Measurements from ENCODE around the gene RTN4R. TPM values are rescaled to one million over a fixed set of nuclear protein-coding genes. Genes with fewer than 3 reads are reported as not detected.
A peak's percentile ranks its signal among the peaks of the same experiment; 100 is the strongest.

Gene RTN4R
- total and polyA plus RNA-seq, 7 donors = 0.36 to 4.3 (median 0.83) TPM; not detected in 2

GRCh38 chr22:20251491-20251890 is 16.6 kb downstream of the RTN4R start:
- Histone ChIP-seq H3K36me3 (no peaks in the 10 kb centered on the region), H3K27me3 (no peaks in the 10 kb centered on the region), H3K4me3 (no peak overlapping the region), H3K9me3 (no peaks in the 10 kb centered on the region), H3K27ac (no peak overlapping the region), H3K4me1 (peaks cover 0 to 16% (median 10%) of the 10 kb centered on the region in 4 donors)
- no peak for DNase-seq
- intact Hi-C loops (cut with DNase I) = no loop called here
- no peak for TF ChIP-seq CTCF (IDR thresholded peaks at IDR 0.05)
- TF ChIP-seq EP300 (IDR thresholded peaks at IDR 0.05) = no peak
- TF ChIP-seq POLR2A (IDR thresholded peaks at IDR 0.05) = no peak
- no peak for TF ChIP-seq POLR2AphosphoS5 (IDR thresholded peaks at IDR 0.05)

- TF ChIP-seq EP300 (IDR thresholded peaks at IDR 0.05) (no peak), POLR2A (IDR thresholded peaks at IDR 0.05) (no peak), CTCF (IDR thresholded peaks at IDR 0.05) (no peak), POLR2AphosphoS5 (IDR thresholded peaks at IDR 0.05) (no peak)
- DNase-seq = peak; percentile 78
- Histone ChIP-seq H3K27me3 (no peaks in the 10 kb centered on the region), H3K36me3 (no peaks in the 10 kb centered on the region), H3K4me3 (no peak overlapping the region), H3K27ac (no peak overlapping the region), H3K4me1 (peaks cover 0 to 16% (median 10%) of the 10 kb centered on the region in 4 donors), H3K9me3 (no peaks in the 10 kb centered on the region)
- intact Hi-C loops (cut with DNase I) = no loop called here
- 76 to 82% methylated on average over 11 of the region's 11 CpGs for WGBS, 2 donors
Observed at GRCh38 chr22:20249797-20250354, 18.2 kb downstream of the RTN4R start.

- H3K27me3 ChIP-seq = no peaks in the 10 kb centered on the region
- TF ChIP-seq CTCF (IDR thresholded peaks at IDR 0.05) (no peak), POLR2A (IDR thresholded peaks at IDR 0.05) (no peak), POLR2AphosphoS5 (IDR thresholded peaks at IDR 0.05) (no peak), EP300 (IDR thresholded peaks at IDR 0.05) (no peak)
- WGBS, 2 donors = 91 to 94% methylated on average over 12 of the region's 12 CpGs
- intact Hi-C loops (cut with DNase I) = no loop called here
- H3K36me3 ChIP-seq = no peaks in the 10 kb centered on the region
- no peak for DNase-seq
- no peak overlapping the region for H3K4me3 ChIP-seq
- H3K27ac ChIP-seq = no peak overlapping the region
- H3K9me3 ChIP-seq = no peaks in the 10 kb centered on the region
- peaks cover 0 to 16% (median 10%) of the 10 kb centered on the region in 4 donors for H3K4me1 ChIP-seq
Observed at GRCh38 chr22:20248461-20248978, 19.6 kb downstream of the RTN4R start.

GRCh38 chr22:20247608-20248171 is 20.4 kb downstream of the RTN4R start:
- intact Hi-C loops (cut with DNase I) = no loop called here
- no peaks in the 10 kb centered on the region for H3K36me3 ChIP-seq
- H3K9me3 ChIP-seq = no peaks in the 10 kb centered on the region
- TF ChIP-seq POLR2AphosphoS5 (IDR thresholded peaks at IDR 0.05) (no peak), POLR2A (IDR thresholded peaks at IDR 0.05) (no peak), EP300 (IDR thresholded peaks at IDR 0.05) (no peak), CTCF (IDR thresholded peaks at IDR 0.05) (no peak)
- WGBS, 2 donors = 91 to 93% methylated on average over 6 of the region's 6 CpGs
- H3K27ac ChIP-seq = no peak overlapping the region
- no peaks in the 10 kb centered on the region for H3K27me3 ChIP-seq
- H3K4me3 ChIP-seq = no peak overlapping the region
- no peak for DNase-seq
- peaks cover 0 to 23% (median 10%) of the 10 kb centered on the region in 4 donors for H3K4me1 ChIP-seq
